ENCODE results near the gene AGXT2.
A peak's percentile ranks its signal among the peaks of the same experiment; 100 is the strongest.

AGXT2 gene

DNA sequence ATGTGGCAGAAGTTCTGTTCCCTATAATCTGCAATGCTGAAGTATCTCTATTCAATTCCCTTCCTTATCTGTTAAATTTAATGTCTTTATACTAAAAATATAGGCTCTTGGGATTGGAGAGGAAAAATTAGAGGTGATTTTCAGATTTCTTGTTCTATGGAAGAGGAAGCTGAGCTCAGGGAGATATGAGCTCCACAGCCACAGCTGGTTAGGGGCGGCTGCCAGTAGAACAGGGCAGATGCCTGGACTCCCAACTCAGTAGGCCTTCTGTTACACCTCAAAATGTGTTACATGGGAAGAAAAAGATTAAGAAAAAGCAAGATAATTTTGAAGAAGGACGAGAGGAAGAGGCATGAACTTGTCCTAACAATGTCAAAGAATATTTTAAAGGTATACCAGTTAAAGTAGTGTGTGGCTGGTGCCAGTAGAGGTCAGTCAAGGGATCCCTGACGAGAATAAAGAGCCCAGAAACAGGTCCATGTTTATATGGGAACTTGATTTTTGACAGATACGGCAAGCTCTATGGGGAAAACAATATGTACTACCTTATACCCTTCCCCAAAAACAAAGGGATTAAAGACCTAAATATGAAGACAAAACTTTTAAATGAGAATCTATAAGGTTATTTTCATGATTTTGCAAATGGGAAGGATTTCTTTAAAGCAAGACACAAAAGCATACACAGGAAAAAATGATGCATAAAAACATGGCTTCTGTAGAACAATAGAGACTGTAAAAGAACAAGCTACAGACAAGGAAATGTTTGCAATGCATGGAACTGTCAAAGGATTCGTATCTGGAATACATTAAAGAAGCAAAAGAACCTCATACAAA, 89.7 kb downstream of the AGXT2 start:
- FAIRE-seq = peak; percentile 33

DNA sequence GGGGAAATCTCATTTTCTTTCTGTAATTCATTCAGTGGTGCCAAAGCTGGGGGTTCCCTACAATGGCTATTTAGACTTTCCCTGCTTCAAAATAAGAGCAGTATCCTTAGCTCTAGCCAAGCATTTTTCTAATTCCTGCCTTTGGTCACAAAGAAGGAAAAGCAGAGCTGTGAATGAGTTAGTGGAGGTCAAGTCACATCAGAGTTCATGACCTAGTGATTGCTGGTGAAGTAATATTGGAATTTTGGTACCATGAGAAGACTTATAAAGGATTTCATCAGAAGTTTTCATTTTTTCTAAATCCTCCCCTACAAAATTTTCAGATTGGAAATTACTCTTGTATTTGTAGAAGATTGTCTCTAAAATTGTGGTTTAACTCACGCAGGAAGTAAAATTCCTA, 90.4 kb downstream of the AGXT2 start:
- FAIRE-seq = no peak
